HepG2 (cell line): ENCODE results near the gene PCIF1. TPM values are rescaled to one million over a fixed set of nuclear protein-coding genes. Genes with fewer than 3 reads are reported as not detected.

Experiments
- FOXJ3 ChIP-seq: sonication (generic); formaldehyde crosslinking; IDR thresholded peaks from 2 replicates; pipeline ENCODE4 v1.4.0; 2020; ENCODE audit warnings: missing genetic modification reagents, mild to moderate bottlenecking, borderline replicate concordance
- GFI1 ChIP-seq: sonication (generic); formaldehyde crosslinking; IDR thresholded peaks from 2 replicates; pipeline ENCODE4 v1.5.0; 2020; ENCODE audit warnings: missing genetic modification reagents, mild to moderate bottlenecking, borderline replicate concordance
- HMG20A ChIP-seq: IDR thresholded peaks from 2 replicates; pipeline ENCODE4 v1.6.1; 2016; ENCODE audit warnings: borderline replicate concordance
- HMG20B ChIP-seq: conservative IDR thresholded peaks from 2 replicates; pipeline ENCODE4 v1.6.1; 2016; ENCODE audit warnings: missing genetic modification reagents, missing compliant biosample characterization
- NR1H2 ChIP-seq: sonication (generic); formaldehyde crosslinking; IDR thresholded peaks from 2 replicates; pipeline ENCODE4 v1.8.1; 2022; ENCODE audit warnings: low read depth, missing genetic modification reagents, borderline replicate concordance
- PHF20 ChIP-seq: sonication (generic); formaldehyde crosslinking; IDR thresholded peaks from 2 replicates; pipeline ENCODE4 v1.5.0; 2020; ENCODE audit warnings: mild to moderate bottlenecking, missing genetic modification reagents
- ZNF20 ChIP-seq: sonication (generic); formaldehyde crosslinking; IDR thresholded peaks from 2 replicates; pipeline ENCODE4 v1.4.0; 2020; ENCODE audit warnings: mild to moderate bottlenecking, moderate library complexity, missing genetic modification reagents
- ZNF614 ChIP-seq: IDR thresholded peaks from 2 replicates; pipeline ENCODE4 v1.6.1; 2018; ENCODE audit warnings: missing biosample characterization, missing genetic modification reagents, inconsistent platforms, borderline replicate concordance
- ZNF615 ChIP-seq: sonication (generic); formaldehyde crosslinking; IDR thresholded peaks from 2 replicates; pipeline ENCODE4 v1.5.0; 2020; ENCODE audit warnings: mild to moderate bottlenecking, missing genetic modification reagents, borderline replicate concordance
- ZSCAN20 ChIP-seq: sonication (generic); formaldehyde crosslinking; IDR thresholded peaks from 2 replicates; pipeline ENCODE4 v1.4.0; 2020; ENCODE audit warnings: missing genetic modification reagents, mild to moderate bottlenecking, borderline replicate concordance
- ZSCAN31 ChIP-seq: sonication (generic); formaldehyde crosslinking; IDR thresholded peaks from 2 replicates; pipeline ENCODE4 v1.5.0; 2020; ENCODE audit warnings: low read depth, mild to moderate bottlenecking, missing genetic modification reagents
- polyA plus RNA-seq, 8 experiments: library from polyadenylated mRNA; depleted of rRNA in 3 of 8; stranded (reverse) in 7 of 8; unstranded in 1 of 8; fragments of >200 nt; fragmentation: Illumina TruSeq in 4 of 8; extraction: Trizol in 4 of 8; gene quantifications; 2 replicates each; pipeline versions ENCODE4 v1.2.1 to v1.2.3, GENCODE V29; 2011 to 2016; ENCODE audit warnings: low read depth in 4 of 8, missing spikeins in 1 of 8, mixed read lengths in 1 of 8; ENCODE audit not compliant: insufficient read depth in 1 of 8
- total RNA-seq, 5 experiments: library from RNA; depleted of rRNA; stranded (reverse); fragments of >200 nt; fragmentation: Illumina TruSeq; extraction: Trizol; gene quantifications; 2 replicates each; pipeline ENCODE4 v1.2.3, GENCODE V29; 2016; ENCODE audit warnings: low read depth in 1 of 5
- TF ChIP-seq, protein P1 (sequence below): sonication (generic); formaldehyde crosslinking; IDR thresholded peaks from one replicate; pipeline ENCODE4 v1.5.1; 2020; ENCODE audit warnings: mild to moderate bottlenecking, missing genetic modification reagents; ENCODE audit errors: not compliant biosample characterization
- TF ChIP-seq, protein P2 (sequence below): sonication (generic); formaldehyde crosslinking; IDR thresholded peaks from 2 replicates; pipeline ENCODE4 v1.4.0; 2020; ENCODE audit warnings: low read depth, missing genetic modification reagents

Gene PCIF1
- total and polyA plus RNA-seq, 2 of the 13 experiments (the other 11 are each of a cell fraction or from before 2014, with no cell fraction given) = 20.9 to 24.4 TPM

DNA sequence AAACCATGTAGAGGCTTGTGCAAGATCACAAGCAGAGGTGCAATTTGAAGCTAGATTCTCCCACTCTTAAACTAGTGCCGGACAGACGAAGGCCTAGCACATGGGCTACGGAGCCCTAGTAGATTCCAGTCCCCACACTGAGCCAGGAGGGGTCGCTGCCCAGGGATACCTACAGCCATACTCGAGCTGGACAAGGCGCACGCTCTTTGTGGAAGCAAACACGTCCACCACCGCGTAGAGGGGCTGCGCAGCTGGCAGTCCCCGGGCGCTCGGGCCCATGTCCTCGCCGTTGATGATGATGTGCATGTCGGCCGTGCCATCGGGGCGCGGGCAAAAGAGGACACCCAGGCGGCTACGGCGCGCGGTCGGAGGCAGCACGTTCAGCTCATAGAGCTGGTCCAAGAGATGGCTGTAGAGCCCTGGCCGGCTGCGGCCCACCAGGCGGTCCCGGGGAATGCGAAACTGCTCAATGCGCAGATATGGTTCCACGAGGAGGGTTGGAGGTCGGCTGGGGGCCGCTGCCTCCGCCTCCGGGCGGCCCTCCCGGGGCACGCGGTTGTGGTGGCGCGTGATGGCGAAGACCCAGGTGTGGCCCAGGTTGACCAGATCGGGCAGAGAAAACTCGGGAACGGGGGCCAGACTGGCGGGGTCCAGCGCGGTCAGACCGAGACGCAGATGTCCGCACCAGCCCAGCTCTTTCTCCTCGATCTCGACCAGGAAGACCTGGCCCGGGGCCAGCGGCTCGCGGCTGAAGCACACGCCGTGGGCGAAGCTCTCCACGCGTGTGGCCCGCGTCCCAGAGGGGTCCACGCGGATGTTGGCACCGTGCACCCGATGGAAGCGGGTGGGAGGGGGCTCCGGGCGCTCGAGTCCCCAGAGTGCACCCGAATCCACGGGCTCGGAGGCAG, 44.2 kb upstream of the PCIF1 start (continued):
- TF ChIP-seq, protein P1, sequence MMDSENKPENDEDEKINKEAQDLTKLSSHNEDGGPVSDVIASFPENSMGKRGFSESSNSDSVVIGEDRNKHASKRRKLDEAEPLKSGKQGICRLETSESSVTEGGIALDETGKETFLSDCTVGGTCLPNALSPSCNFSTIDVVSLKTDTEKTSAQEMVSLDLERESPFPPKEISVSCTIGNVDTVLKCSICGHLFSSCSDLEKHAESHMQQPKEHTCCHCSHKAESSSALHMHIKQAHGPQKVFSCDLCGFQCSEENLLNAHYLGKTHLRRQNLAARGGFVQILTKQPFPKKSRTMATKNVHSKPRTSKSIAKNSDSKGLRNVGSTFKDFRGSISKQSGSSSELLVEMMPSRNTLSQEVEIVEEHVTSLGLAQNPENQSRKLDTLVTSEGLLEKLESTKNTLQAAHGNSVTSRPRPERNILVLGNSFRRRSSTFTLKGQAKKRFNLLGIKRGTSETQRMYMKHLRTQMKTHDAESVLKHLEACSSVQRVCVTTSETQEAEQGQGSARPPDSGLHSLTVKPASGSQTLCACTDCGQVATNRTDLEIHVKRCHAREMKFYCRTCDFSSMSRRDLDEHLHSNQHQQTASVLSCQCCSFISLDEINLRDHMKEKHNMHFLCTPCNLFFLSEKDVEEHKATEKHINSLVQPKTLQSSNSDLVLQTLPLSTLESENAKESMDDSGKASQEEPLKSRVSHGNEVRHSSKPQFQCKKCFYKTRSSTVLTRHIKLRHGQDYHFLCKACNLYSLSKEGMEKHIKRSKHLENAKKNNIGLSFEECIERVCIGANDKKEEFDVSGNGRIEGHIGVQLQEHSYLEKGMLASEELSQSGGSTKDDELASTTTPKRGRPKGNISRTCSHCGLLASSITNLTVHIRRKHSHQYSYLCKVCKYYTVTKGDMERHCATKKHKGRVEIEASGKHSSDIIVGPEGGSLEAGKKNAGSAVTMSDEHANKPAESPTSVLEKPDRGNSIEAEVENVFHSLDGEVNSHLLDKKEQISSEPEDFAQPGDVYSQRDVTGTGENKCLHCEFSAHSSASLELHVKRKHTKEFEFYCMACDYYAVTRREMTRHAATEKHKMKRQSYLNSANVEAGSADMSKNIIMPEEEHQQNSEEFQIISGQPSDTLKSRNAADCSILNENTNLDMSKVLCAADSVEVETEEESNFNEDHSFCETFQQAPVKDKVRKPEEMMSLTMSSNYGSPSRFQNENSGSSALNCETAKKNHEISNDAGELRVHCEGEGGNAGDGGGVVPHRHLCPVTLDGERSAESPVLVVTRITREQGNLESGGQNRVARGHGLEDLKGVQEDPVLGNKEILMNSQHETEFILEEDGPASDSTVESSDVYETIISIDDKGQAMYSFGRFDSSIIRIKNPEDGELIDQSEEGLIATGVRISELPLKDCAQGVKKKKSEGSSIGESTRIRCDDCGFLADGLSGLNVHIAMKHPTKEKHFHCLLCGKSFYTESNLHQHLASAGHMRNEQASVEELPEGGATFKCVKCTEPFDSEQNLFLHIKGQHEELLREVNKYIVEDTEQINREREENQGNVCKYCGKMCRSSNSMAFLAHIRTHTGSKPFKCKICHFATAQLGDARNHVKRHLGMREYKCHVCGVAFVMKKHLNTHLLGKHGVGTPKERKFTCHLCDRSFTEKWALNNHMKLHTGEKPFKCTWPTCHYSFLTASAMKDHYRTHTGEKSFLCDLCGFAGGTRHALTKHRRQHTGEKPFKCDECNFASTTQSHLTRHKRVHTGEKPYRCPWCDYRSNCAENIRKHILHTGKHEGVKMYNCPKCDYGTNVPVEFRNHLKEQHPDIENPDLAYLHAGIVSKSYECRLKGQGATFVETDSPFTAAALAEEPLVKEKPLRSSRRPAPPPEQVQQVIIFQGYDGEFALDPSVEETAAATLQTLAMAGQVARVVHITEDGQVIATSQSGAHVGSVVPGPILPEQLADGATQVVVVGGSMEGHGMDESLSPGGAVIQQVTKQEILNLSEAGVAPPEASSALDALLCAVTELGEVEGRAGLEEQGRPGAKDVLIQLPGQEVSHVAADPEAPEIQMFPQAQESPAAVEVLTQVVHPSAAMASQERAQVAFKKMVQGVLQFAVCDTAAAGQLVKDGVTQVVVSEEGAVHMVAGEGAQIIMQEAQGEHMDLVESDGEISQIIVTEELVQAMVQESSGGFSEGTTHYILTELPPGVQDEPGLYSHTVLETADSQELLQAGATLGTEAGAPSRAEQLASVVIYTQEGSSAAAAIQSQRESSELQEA (CRISPR knock-in tag) = peak; percentile 76
- TF ChIP-seq ZSCAN31 (no peak; the same call in 1 of the 2 replicates), PHF20 (CRISPR knock-in tag) (no peak), ZNF614 (CRISPR knock-in tag) (peak; percentile 89), GFI1 (CRISPR knock-in tag) (no peak), FOXJ3 (CRISPR knock-in tag) (0 out of 2 replicates have a peak, but pooled peaks have one; percentile 41), NR1H2 (CRISPR knock-in tag) (0 out of 2 replicates have a peak, but pooled peaks have one; percentile 16), HMG20B (CRISPR knock-in tag) (peak; percentile 74), HMG20A (CRISPR knock-in tag) (peak; percentile 16; the same call in 1 of the 2 replicates), ZNF20 (CRISPR knock-in tag) (peak; percentile 71; the same call in 1 of the 2 replicates), ZSCAN20 (peak; percentile 62; the same call in 1 of the 2 replicates), ZNF615 (no peak; the same call in 1 of the 2 replicates)
- TF ChIP-seq, protein P2, sequence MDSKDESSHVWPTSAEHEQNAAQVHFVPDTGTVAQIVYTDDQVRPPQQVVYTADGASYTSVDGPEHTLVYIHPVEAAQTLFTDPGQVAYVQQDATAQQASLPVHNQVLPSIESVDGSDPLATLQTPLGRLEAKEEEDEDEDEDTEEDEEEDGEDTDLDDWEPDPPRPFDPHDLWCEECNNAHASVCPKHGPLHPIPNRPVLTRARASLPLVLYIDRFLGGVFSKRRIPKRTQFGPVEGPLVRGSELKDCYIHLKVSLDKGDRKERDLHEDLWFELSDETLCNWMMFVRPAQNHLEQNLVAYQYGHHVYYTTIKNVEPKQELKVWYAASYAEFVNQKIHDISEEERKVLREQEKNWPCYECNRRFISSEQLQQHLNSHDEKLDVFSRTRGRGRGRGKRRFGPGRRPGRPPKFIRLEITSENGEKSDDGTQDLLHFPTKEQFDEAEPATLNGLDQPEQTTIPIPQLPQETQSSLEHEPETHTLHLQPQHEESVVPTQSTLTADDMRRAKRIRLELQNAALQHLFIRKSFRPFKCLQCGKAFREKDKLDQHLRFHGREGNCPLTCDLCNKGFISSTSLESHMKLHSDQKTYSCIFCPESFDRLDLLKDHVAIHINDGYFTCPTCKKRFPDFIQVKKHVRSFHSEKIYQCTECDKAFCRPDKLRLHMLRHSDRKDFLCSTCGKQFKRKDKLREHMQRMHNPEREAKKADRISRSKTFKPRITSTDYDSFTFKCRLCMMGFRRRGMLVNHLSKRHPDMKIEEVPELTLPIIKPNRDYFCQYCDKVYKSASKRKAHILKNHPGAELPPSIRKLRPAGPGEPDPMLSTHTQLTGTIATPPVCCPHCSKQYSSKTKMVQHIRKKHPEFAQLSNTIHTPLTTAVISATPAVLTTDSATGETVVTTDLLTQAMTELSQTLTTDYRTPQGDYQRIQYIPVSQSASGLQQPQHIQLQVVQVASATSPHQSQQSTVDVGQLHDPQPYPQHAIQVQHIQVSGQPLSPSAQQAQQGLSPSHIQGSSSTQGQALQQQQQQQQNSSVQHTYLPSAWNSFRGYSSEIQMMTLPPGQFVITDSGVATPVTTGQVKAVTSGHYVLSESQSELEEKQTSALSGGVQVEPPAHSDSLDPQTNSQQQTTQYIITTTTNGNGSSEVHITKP (CRISPR knock-in tag) = peak; percentile 82; the same call in 1 of the 2 replicates
